Endothelial cell (in vitro differentiated cells): Measurements from ENCODE around the gene TLDC2. TPM values are rescaled to one million over a fixed set of nuclear protein-coding genes. Genes with fewer than 3 reads are reported as not detected.
A peak's percentile ranks its signal among the peaks of the same experiment; 100 is the strongest.

Experiments used
- DNase-seq: peaks from one replicate; pipeline ENCODE4 v3.0.0; 2021; ENCODE audit warnings: low spot score
- H3K27ac Mint-ChIP-seq: one replicate; pipeline ENCODE4 v1.8.0; 2021; ENCODE audit warnings: mixed read lengths, inconsistent platforms; ENCODE audit not compliant: unreplicated experiment
- H3K27me3 Mint-ChIP-seq: one replicate; pipeline ENCODE4 v1.8.0; 2021; ENCODE audit warnings: mild to moderate bottlenecking, moderate library complexity, mixed read lengths, inconsistent platforms; ENCODE audit not compliant: unreplicated experiment
- H3K36me3 Mint-ChIP-seq: one replicate; pipeline ENCODE4 v1.8.0; 2021; ENCODE audit warnings: mild to moderate bottlenecking, low read depth, mixed read lengths, inconsistent platforms; ENCODE audit not compliant: unreplicated experiment
- H3K4me1 Mint-ChIP-seq: one replicate; pipeline ENCODE4 v1.8.0; 2021; ENCODE audit warnings: mild to moderate bottlenecking, mixed read lengths, inconsistent platforms; ENCODE audit not compliant: unreplicated experiment
- H3K4me3 Mint-ChIP-seq: one replicate; pipeline ENCODE4 v1.8.0; 2021; ENCODE audit warnings: mild to moderate bottlenecking, mixed read lengths, inconsistent platforms; ENCODE audit not compliant: unreplicated experiment
- H3K9me3 Mint-ChIP-seq: one replicate; pipeline ENCODE4 v1.8.0; 2021; ENCODE audit warnings: mixed read lengths, inconsistent platforms; ENCODE audit not compliant: unreplicated experiment
- CTCF ChIP-seq: fragments of 200-600 bp; sonication (generic); IDR thresholded peaks from one replicate; pipeline ENCODE4 v1.5.0; 2021; ENCODE audit warnings: antibody characterized with exemption; ENCODE audit not compliant: unreplicated experiment
- total RNA-seq: library from RNA; stranded (reverse); fragmentation: NEBNext Ultra II Directional; extraction: Animal tissue kit (Norgen Biotek cat#: 25700); gene quantifications from one replicate; pipeline ENCODE4 v1.2.1, GENCODE V29; 2021; ENCODE audit not compliant: unreplicated experiment

Gene TLDC2
- total RNA-seq, 1 donor from 2014 or later = not detected

- TF ChIP-seq CTCF = no peak
- Mint-ChIP-seq H3K9me3 (no peaks in the 10 kb centered on the region), H3K27ac (no peak overlapping the region), H3K4me1 (peaks cover 52% of the 10 kb centered on the region), H3K36me3 (peaks cover 11% of the 10 kb centered on the region), H3K27me3 (peaks cover 17% of the 10 kb centered on the region), H3K4me3 (peak overlapping the region; percentile 81)
- no peak for DNase-seq
Observed at GRCh38 chr20:36860811-36861624, 14.9 kb upstream of the TLDC2 start.

- Mint-ChIP-seq H3K4me3 (peak overlapping the region; percentile 81), H3K4me1 (peaks cover 47% of the 10 kb centered on the region), H3K9me3 (no peaks in the 10 kb centered on the region), H3K27ac (no peak overlapping the region), H3K36me3 (peaks cover 11% of the 10 kb centered on the region), H3K27me3 (peaks cover 20% of the 10 kb centered on the region)
- DNase-seq = no peak
- TF ChIP-seq CTCF = no peak
Observed at GRCh38 chr20:36861625-36861874, 14.4 kb upstream of the TLDC2 start.

- peak overlapping the region; percentile 84 for H3K4me3 Mint-ChIP-seq
- TF ChIP-seq CTCF = no peak
- no peaks in the 10 kb centered on the region for H3K9me3 Mint-ChIP-seq
- H3K36me3 Mint-ChIP-seq = peaks cover 6% of the 10 kb centered on the region
- H3K27ac Mint-ChIP-seq = peak overlapping the region; percentile 53
- H3K27me3 Mint-ChIP-seq = peaks cover 22% of the 10 kb centered on the region
- no peak for DNase-seq
- peaks cover 41% of the 10 kb centered on the region for H3K4me1 Mint-ChIP-seq
Observed at GRCh38 chr20:36861875-36862801, 13.8 kb upstream of the TLDC2 start.

- no peak for DNase-seq
- Mint-ChIP-seq H3K9me3 (no peaks in the 10 kb centered on the region), H3K27me3 (peaks cover 18% of the 10 kb centered on the region), H3K36me3 (peaks cover 4% of the 10 kb centered on the region), H3K27ac (no peak overlapping the region), H3K4me3 (no peak overlapping the region), H3K4me1 (peaks cover 34% of the 10 kb centered on the region)
- TF ChIP-seq CTCF = no peak
Observed at GRCh38 chr20:36862857-36863668, 12.9 kb upstream of the TLDC2 start.
